Liver (tissue), 3 donors: ENCODE measurements around the gene CLN3.

Experiments used
- CTCF ChIP-seq: fragments of 150-350 bp; IDR thresholded peaks from 2 replicates; pipeline ENCODE4 v1.5.1; 2017; ENCODE audit warnings: improper control_type of control experiment, low read depth, low read length; ENCODE audit not compliant: missing input control
- EGR1 ChIP-seq, 2 donors: IDR thresholded peaks; 2 replicates each; pipeline ENCODE4 v1.6.1; 2016 to 2018; ENCODE audit warnings: antibody characterized with exemption in 2 of 2, low read depth in 2 of 2
- HNF4G ChIP-seq: IDR thresholded peaks from 2 replicates; pipeline ENCODE4 v1.6.1; 2016; ENCODE audit warnings: antibody characterized with exemption
- ZBTB33 ChIP-seq: IDR thresholded peaks from 2 replicates; pipeline ENCODE4 v1.6.1; 2016; ENCODE audit warnings: antibody characterized with exemption
- donor health status: healthy.
- donor health status: healthy.

GRCh38 chr16:28495795-28496749 is 4.2 kb upstream of the CLN3 start:
- TF ChIP-seq CTCF, result no peak
- no peak for TF ChIP-seq EGR1 (IDR thresholded peaks at IDR 0.05; ENCODE audit: low read depth in 2 of 2)
- TF ChIP-seq HNF4G, result no peak
- no peak for TF ChIP-seq ZBTB33
